Stimulated activated CD8-positive, alpha-beta memory T cell treated with anti-CD3 and anti-CD28 coated beads, Interleukin-7, amount 100 ng/mL, for 4 hours (primary cell): ENCODE measurements around the gene S100PBP.
A peak's percentile ranks its signal among the peaks of the same experiment; 100 is the strongest.

ENCODE experiments used
- DNase-seq, 2 donors: peaks; one replicate each; pipeline ENCODE4 v3.0.0-alpha.2; 2020; ENCODE audit warnings: low read depth in 2 of 2

Gene S100PBP

DNA sequence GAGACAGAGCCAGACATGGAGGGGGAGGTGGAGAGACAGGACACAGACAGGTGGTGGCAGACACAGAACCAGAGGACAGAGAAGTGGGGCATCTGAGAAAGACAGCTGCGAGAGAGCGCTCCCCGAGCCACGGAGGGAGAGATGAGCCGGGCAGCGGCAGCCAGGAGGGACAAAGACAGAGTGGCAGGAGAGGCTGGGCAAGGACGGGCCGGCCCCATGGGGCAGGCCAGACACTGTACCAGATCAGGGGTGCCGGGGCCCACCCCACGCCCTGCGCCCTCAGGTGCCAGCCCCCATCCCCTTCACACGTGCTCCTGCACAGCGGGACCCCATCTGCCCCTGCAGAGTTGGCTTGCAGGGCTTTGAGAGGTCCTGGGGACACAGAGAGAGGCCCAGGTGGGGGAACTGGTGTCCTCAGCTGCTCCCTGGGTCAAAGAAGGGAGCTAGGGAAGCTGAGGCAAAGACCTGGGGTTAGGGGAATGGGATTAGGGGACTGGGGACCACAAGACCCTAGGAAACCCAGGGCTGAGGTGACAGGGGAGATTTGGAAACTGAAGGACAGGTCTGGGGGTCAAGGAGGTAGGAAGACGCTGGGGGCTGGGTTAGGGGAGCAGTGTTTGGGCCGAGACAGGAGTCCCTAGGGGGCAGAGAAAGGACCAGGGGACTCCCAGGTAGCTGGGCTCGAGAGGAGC, 52.6 kb downstream of the S100PBP start:
- DNase-seq: no peak

DNA sequence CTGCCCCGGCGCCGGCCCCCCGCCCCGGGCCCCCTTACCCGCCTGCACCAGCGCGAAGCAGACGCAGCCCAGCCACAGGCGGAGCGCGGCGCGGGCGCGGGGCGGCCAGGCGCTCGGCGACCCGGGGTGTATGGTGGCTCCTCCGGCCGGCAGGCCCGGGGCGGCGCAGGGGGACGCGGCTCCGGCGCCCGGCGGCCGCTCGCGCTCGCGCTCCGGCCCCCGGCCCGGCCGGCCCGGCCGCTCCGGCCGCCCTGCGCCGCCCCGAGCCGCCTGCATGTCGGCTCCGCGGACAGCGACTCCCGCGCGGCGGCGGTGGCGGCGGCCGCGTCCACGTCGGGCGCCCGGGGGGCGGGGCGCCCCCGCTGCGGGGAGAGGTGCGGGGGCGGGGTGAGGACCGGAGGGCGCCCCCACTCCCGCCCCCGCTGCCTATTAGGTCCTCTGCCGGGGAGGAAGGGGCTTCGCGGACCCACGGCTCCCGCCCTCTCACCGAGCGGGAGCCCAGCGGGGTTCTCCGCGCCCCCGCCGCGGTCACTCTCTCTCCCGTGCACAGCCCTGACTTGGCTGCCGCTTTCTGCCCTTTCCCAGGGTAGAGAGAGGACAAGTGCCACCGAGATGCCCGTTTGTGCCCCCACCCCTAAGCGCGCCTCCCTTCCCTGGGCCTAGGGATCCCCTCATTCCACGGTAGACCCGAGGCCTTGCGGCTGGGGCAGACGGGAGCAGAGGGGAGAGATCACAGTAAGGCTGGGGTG, 53.3 kb downstream of the S100PBP start, which contains the start of gene FNDC5:
FNDC5 (minus strand) TSS at position 298 of the 749 bp plus-strand sequence.
- no peak for DNase-seq

DNA sequence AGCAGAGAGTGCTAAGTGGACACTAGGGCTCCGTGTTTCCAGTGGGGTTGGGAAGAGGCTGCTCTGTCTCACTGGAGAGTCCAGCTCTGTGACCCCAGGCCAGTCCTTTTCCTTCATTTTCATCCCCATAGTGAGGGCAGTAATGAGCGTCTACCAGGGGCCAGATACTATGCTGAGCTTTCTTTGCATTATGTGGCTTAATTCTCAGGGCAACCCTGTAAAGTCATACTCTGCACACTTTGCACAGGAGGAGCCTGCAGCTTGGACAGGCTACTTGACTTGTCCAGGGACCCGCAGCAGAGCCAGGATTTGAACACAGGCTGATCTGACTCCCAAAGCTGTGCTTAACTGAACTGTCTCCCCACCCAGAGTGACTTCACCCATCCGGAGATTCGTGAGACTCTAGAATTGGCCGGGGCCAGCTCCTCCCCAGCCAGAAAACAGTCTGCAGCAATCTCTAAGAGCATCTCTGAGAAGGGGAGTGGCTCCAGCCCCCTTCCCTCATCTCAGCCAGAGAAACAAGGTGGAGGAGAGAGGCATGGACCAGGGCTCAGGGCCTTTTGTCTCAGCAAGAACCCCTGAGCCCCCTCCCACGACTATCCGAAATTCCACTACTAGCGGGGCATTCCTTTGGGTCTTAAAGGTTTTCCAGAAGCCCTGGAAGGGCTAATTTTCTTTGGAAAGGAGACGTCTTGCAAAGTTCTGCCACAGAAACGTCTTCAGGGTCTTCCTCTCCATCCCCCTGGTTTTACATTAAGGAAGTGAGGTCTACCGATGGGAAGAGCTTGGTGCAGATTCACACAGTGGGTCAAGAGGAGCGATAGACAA, 54.1 kb downstream of the S100PBP start:
- no peak for DNase-seq

DNA sequence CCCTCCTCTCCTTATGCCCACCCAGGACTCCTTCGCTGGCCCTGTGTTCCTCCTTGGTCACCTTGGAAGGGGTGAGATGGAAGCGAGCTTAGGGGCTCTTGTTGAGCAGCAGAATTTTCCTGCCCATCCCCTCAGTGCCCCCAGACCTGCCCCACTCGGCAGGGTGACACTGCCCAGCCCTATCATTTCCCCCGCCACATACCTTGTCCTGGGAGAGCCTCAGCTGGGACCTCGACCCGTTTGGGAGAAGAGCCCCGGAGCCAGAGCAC, 54.7 kb downstream of the S100PBP start:
- DNase-seq: no peak

DNA sequence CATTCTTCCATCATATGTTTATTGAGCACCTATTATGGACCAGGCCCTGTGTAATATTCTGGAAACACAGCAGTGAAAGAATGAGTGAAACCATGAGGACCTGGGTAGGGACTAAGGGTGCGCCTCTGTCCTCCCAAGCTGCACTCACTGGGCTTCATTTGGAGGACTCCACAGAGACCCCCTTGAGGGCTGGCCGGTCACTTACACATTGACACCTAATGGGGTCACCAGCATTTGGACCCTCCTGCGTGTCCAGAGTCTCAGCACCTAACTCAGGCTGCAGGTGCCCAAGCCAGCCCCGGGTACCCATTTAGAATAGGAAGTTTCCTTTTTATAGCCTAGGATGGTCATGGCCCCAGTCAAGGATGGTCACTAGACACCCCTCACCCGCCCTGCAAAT, 56.0 kb downstream of the S100PBP start:
- no peak for DNase-seq

DNA sequence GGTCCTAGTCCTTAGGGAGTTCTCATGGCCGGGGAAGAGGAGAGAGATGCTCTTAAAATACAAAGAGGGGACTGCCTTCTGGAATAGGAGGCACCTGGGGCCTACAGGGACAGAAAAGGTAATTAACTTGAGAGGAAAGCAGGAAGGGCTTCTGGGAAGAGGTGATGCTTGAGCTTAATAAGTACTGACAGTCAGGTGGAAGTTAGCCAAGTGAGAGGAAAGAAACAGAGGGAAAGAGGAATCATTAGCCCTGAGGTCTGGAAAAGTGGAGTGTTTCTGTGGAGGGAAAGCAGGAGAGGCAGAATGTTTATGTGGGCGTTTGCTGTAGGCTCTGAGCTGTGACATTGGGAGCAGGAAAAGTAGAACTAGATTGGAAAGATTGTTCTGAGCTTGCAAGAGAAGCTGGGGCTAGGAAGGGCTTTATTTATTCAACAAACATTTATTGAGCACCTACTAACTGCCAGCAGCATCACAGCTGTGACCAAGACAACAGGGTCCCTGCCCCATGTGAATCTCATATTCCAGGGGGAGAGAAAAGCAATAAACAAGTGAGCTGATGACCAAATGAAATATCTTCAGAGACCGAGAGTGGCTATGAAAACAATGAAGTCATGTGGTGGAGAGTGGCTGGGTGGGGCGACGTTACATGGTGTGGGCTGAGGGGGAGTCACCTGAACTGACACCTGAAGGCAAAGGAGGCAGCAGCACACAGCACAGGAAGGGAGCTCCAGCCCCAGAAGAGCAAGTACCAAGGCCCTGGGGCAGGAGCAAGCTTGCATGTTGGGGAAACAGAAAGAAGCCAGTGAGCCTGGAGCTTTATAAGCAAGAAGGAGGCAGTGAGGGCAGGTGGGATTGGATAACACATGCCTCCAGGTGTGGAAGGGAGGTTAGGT, 57.7 kb downstream of the S100PBP start:
- no peak for DNase-seq

DNA sequence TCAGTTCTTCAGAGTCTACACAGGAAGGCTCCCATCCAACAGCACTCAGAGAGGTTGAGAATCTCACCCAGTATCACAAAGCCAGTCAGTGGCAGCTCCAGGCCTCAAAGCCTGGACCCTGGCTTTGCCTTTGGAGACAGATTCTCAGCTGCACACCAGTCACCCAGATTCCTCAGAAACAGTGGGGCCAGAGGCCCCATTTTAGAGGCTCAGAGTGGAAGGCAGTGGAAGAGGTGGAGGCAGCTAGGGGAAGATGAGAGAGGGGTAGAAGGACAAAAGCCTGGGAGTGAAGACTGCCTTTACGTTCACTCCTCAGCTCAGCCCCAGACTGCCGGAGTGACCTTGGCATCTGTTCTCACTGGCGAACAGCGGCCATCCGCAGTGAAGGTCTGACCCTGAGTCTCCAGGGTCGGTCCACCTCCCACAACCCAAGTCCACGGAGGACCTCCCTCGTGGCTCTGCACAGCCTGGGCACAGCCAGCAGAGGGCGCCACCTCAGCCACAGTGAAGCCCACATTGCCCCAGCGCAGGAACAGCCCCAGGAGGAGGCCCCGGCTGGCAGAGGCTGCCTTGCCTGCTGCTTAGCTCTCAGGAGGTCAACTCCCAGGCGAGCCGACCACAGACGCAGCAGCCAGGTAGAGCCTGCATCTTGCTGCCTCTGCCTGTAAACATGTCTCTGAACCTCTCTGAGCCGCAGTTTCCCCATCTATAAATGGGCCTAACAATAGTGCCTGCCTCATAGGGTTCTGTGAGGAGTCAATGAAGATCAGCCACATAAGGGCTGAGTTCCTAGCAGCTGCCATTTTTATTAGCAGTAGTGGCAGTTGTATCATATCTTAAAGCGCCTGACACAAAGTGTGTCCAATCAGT, 59.1 kb downstream of the S100PBP start:
- DNase-seq: peak in 1 of 2 donors; percentile 38

DNA sequence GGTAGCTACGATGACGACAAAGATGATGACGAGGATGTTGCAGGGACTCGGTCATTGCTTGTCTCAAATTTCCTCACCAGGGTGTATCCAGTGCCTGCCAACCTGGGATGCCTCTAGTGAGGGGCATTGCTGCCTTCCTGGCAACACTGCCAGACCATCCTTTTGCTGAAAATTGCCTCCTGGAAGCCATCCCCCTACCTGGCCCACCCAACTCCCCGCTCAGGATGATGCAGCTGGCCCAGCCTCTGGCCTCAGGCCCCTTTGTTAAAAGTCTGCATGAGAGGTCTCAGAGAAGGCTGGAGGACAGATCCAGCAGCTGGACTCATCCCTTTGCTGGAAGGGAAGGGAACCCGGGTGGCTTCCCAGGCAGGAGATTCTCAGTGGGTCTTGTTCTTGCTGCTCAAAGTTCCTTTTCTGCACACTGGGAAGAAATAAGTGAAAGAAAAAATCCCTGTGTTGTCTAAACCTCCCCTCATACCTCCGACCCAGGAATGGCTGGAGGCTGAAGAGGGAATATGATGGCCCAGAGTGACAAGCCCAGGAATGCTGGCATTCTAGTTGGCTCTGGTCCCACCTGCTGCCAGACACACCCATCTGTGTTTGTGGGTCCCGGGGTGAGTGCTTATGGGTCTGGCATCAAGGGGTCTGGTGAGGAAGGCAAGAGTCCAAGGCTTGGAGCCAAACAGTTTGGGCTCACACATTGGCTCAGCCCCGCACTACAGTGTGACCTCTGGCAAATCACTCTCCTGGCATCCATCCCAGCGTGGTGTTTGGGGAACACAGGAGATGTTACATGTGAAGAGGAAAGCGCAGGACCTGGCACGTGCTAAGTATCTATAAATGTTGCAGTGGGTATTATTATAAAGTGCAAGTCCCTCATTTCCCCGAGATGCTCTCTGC, 60.0 kb downstream of the S100PBP start:
- DNase-seq: no peak

DNA sequence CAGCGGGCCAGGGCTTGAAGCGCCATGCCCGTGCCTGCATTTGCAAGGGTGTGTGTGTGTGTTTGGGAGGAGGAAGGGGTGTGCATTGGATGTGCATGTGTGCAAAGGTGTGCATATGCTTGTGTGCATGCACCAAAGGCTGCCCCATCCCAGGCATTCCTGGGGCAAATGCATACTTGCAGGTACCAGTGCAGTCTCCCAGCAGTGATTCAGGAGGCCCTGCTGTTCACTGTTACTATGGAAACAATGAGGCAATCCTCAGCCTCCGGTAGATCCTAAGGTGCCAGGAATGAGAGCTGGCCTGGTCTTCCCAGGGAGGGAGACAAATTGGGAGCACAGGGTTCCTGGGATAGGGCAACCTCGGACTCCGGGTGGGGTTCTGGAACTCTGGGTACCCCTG, 60.7 kb downstream of the S100PBP start:
- DNase-seq: no peak

DNA sequence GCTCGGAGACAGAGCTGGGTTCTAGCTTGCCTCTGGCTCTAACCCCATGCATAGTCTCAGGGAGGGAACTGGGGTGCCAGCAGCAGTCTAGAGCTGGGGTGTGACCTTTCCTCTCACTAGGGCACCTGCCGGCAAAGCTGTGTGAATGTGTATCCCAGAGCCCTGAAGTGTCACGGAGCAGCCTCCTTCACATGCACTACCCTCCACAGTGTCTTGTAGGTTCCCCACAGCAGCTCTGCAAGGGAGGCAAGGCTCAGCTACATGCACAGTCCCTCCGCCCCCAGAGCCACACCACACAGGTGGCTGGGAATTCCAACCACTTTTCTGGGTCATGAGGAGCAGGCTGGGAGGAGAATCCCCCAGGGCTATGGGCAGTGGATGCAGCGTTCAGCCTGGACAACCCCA, 61.2 kb downstream of the S100PBP start:
- DNase-seq: no peak

DNA sequence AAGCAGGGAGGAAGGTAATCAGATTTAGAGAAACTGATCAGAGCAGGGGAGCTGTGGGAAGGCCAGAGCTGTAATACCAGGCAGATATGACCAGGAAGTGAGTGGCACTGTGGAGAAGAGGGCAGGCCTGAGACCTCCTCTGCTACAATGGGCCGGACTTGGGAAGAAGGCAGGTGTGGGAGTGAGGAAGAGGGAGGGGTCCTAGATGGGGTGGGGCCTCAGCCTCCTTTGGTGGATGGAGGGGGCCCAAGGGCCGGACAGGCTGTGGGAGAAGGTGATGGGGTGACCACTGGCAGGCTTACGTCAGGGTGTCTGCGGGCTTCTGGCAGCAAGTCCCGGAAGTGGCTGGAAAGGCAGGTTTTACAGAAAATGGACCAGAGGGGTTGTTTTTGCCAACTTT, 63.8 kb downstream of the S100PBP start:
- no peak for DNase-seq

DNA sequence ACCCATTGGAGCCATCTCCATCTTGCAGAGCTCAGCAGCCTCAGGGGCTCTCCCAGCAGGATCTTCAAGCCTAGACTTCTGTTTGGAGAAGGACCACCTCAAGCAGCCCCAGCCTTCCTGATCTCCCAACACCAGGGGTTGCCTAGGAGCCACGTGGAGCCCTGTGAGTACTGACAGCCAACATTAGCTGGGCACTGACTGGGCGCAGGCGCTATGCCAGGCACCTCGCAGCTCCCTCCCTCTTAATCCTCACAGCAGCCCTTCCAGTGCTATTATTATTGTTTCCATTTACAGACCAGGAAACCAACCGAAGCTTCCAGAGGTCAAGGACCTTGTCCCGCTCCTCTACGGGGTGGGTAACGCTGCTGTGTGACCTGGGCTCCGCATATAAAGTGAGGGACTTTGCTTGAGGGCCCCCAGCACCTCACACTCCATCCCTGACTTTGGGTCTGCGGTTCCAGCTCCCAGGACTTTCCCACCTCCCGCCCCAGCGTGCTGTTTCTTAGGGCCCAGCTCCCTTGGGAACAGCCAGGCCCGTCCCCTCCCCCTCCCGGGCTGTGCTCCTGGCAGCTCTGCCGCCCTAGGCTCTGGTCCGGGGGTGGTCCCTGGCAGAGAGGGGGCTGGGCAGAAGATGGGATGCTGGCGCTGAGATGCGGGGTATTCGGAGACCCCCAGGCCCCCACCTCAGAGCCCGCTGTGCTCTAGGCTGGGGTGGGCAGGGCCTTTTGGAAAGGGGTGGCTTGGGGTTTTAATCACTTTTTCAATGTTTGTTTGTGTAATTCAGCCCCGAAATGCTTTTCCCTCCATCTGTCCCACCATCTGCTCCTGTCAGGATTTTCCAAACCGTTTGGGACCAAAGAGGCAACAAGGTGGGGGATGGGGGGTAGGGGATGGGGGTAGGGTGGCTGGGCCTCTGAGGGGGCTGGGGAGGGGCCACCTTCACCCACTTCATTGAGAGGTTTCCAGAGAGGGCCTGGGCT, 64.7 kb downstream of the S100PBP start:
- DNase-seq: no peak

DNA sequence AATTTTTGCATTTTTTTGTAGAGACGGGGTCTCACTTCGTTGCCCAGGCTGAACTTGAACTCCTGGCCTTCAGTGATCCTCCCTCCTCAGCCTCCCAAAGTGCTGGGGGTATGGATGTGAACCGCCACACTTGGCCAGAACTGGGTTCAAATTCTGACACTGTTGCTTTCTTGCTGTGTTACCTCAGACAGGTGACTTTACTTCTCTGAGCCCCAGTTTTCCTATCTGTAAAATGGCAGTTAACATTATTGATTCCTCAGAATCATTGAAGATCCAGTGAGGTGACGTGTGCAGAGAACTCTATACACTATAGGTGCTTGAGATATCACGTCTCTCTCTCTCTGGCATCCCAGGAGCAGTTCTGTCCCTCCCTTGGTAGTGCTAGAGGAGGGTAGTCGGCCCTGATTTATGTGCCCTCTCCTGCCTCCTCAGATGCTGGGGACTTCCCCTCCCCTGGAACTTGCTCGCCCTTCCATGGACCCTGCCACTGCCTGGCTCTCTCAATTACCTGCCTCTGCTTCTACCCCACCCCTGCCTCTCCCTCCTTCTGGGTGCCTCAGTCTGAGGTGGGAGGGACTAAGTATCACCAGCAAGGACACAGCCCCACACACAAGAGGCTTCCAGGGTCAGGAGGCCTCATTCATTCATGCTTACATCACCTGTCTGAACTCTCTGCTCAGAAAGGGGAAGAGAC, 66.0 kb downstream of the S100PBP start:
- no peak for DNase-seq

DNA sequence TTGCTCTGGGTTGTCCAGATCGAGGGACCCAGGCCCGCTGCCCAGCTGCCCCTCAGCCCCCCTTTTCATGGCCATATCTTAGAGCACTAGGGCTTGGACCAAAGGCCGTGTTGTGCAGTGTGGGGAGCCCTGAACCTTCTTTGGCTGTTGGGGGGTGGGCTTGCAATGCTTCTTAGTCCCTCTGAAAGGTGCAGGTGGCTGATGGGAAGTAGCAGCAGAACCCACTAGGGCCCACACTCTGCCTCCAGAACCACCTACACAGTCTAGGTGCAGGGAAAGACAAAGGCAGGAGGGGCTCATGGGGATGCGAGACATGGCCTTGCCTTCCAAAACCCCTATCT, 66.5 kb downstream of the S100PBP start:
- no peak for DNase-seq

DNA sequence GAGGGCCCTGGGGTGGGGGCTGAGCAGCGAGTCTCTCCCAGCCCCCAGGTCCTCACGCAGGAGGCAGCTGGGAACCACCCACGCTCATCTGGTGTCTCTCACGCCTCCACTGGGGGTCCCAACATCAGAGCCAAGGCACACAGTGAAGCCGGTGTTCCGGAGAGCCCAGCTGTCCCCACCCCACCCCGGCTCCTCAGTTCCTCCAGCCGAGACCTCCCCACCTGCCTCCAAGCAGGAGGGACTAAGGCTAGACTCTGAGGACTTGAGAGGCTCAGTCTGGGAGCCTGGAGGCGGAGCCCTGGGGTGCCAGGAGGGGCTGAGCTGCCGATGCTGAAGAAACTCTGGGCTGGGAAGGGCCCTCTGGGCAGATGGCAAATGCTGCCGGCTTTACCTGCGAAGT, 67.3 kb downstream of the S100PBP start:
- no peak for DNase-seq

DNA sequence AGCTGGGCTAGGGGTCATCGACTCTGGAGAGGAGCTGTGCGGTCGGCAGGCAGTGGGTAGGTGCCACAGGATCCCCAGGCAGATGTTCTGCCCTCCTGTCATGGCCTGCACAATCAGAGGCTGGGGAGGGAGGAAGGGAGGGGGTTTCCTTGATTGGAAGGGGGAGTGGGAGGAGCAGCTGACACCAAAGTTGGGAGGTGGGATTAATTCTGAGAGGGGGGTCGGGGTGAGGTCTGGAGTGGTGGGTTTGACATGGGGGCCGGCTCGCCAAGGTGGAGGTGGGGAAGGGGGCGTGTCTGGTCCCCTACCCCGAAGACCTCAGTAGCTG, 68.2 kb downstream of the S100PBP start:
- no peak for DNase-seq

DNA sequence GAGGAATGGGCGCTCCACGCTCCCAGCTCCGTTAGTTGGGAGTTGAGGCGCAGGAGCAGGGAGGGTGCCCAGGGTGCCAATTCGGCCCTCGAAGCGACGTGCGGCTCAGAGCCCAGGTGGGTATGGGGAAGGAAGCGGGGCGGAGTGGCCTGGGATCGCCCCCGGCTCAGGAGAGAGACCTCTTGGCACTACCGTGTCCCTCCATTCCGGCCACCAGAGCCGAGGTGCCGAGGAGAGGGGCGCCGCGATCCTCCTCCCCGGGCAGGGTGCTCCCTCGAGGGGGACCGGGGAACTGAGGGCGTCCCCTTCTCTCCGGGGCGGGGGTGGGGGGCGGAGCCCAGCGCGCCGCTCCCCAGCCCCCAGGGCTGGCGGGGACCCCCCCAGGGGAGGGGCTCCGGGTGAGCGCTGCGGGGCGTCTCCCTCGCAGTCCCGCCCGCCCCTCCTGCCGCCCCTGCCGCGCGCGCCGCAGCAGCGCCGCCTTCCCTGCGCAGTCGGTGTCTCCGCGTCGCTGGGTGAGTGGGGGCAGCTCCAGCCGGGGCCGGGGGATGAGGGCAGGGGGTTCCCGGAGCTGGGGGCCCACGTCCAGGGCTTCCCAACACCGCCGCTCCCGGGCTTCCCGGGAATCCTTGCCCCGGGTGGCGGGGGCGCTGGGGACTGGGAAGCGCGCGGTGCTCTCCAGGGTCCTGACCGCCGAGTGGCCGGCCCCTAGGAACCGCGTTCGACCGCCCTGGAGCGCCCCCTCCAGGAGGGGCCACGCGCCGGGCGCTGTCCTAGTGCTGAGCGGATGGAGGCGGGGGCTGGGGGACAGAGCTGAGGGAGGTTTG, 68.8 kb downstream of the S100PBP start, which contains the start of gene HPCA:
HPCA (plus strand) TSS at position 488 of the 824 bp plus-strand sequence. CDS start 2,408 bp downstream, outside the sequence.
- DNase-seq: no peak
